ENCODE data around the gene COG8. TPM values are rescaled to one million over a fixed set of nuclear protein-coding genes. Genes with fewer than 3 reads are reported as not detected.
A peak's percentile ranks its signal among the peaks of the same experiment; 100 is the strongest.

The COG8 gene
- total and polyA plus RNA-seq, 9 of the 15 experiments (the other 6 are each of a cell fraction or from before 2014, with no cell fraction given): 3.7 to 42.6 (median 30.1) TPM

GRCh38 chr16:69339289-69340094 lies at the start of gene COG8, which contains the start of gene NIP7 (continued):
- 0 out of 2 replicates have a peak, but pooled peaks have one; percentile 13 for TF ChIP-seq RREB1 (CRISPR knock-in tag; IDR thresholded peaks at IDR 0.05)
- peak; percentile 85; the same call in 1 of the 2 replicates for TF ChIP-seq LCOR (CRISPR knock-in tag; IDR thresholded peaks at IDR 0.05)
- TF ChIP-seq SAP30 (IDR thresholded peaks at IDR 0.05; ENCODE audit: borderline replicate concordance, insufficient read depth, low read depth, low read length, poor library complexity, severe bottlenecking): peak; percentile 80
- TF ChIP-seq TBL1XR1 (IDR thresholded peaks at IDR 0.05; ENCODE audit: low read length in 2 of 2): peak in 1 of 2 experiments; percentile 37; a peak in 1 of 4 replicates
- no peak for TF ChIP-seq ZNF668 (CRISPR knock-in tag; IDR thresholded peaks at IDR 0.05)
- peak; percentile 46 for TF ChIP-seq MXD1 (CRISPR knock-in tag; IDR thresholded peaks at IDR 0.05; ENCODE audit: borderline replicate concordance, poor library complexity, severe bottlenecking)
- TF ChIP-seq NFYB (IDR thresholded peaks at IDR 0.05; ENCODE audit: extremely low read depth, insufficient read length): peak; percentile 3
- TF ChIP-seq KDM4B (IDR thresholded peaks at IDR 0.05; ENCODE audit: borderline replicate concordance in 2 of 2, low read depth in 1 of 2): peak in 1 of 2 experiments; percentile 74; a peak in 1 of 4 replicates
- peak; percentile 85 for TF ChIP-seq RB1 (IDR thresholded peaks at IDR 0.05; ENCODE audit: low read depth)
- no peak for TF ChIP-seq MTF1 (CRISPR knock-in tag; IDR thresholded peaks at IDR 0.05; ENCODE audit: borderline replicate concordance)
- peak; percentile 27; the same call in 1 of the 2 replicates for TF ChIP-seq GATAD2A (IDR thresholded peaks at IDR 0.05)
- peak in 1 of 2 experiments; percentile 95; a peak in 2 of 4 replicates for TF ChIP-seq ZNF639 (CRISPR knock-in tag; conservative IDR thresholded peaks at IDR 0.05 in 1 of 2, IDR thresholded peaks at IDR 0.05 in 1 of 2)
- peak; percentile 91 for TF ChIP-seq ATF7 (IDR thresholded peaks at IDR 0.05)
- no peak for TF ChIP-seq PRPF4 (IDR thresholded peaks at IDR 0.05; ENCODE audit: insufficient read depth, low read depth, low read length, poor library complexity, severe bottlenecking)
- TF ChIP-seq DACH1 (IDR thresholded peaks at IDR 0.05; ENCODE audit: partially characterized antibody): peak; percentile 45
- peak; percentile 68; the same call in 1 of the 2 replicates for TF ChIP-seq ZFP91 (CRISPR knock-in tag; IDR thresholded peaks at IDR 0.05)

All from K562 (cell line).